A549 (cell line): ENCODE measurements around the gene ZNF319. TPM values are rescaled to one million over a fixed set of nuclear protein-coding genes. Genes with fewer than 3 reads are reported as not detected.

ENCODE experiments used
- ATAC-seq, 2 experiments: fragments of 200-7000 bp in 1 of 2; fragments of >200 bp in 1 of 2; cut with Nextera tagmentation in 1 of 2; cut with Tn5 transposase in 1 of 2; 3 replicates each; pipeline versions ENCODE4 v1.8.0 to v1.9.1; 2018 to 2020; ENCODE audit warnings: mild to moderate bottlenecking in 1 of 2, moderate library complexity in 1 of 2
- CTCF ChIA-PET: fragments of 300-600 bp; sonication (Branson Sonifier 250); formaldehyde crosslinking; extraction: SDS; loops from one replicate; lab custom pipeline; 2021; ENCODE audit warnings: antibody characterized with exemption, inconsistent platforms; lab: Yijun Ruan, JAX
- POLR2A ChIA-PET: fragments of 350-600 bp; formaldehyde crosslinking; extraction: SDS; loops from one replicate; lab custom pipeline; 2021; ENCODE audit warnings: antibody characterized with exemption, inconsistent platforms; lab: Yijun Ruan, JAX
- DNase-seq, 2 experiments: peaks; one replicate each; pipeline versions ENCODE4 v3.0.0 to v3.0.0-alpha.2; 2011 to 2016; ENCODE audit warnings: low read depth in 1 of 2, low spot score in 1 of 2
- FAIRE-seq: peaks from 2 replicates; lab custom pipeline; 2011; peaks lifted over from hg19 to GRCh38; lab: Jason Lieb, UNC
- H3K27ac ChIP-seq, 2 experiments: fragments of >200 bp; sonication (Bioruptor Twin); formaldehyde crosslinking; 3 replicates each; pipeline ENCODE4 v1.5.1; 2016 to 2017
- H3K4me1 ChIP-seq: fragments of >200 bp; sonication (Bioruptor Twin); formaldehyde crosslinking; 3 replicates; pipeline ENCODE4 v1.6.1; 2016
- H3K4me2 ChIP-seq: fragments of >200 bp; sonication (Bioruptor Twin); formaldehyde crosslinking; 3 replicates; pipeline ENCODE4 v1.6.1; 2016
- H3K4me3 ChIP-seq: fragments of >200 bp; sonication (Bioruptor Twin); formaldehyde crosslinking; 3 replicates; pipeline ENCODE4 v1.5.1; 2016
- H3K9me3 ChIP-seq: fragments of >200 bp; sonication (Bioruptor Twin); formaldehyde crosslinking; 3 replicates; pipeline ENCODE4 v1.6.1; 2016
- BHLHE40 ChIP-seq: IDR thresholded peaks from 2 replicates; pipeline ENCODE4 v1.6.1; 2012; ENCODE audit warnings: low read depth, low read length, inconsistent platforms
- CBX2 ChIP-seq: fragments of 200-600 bp; sonication (generic); IDR thresholded peaks from 2 replicates; pipeline ENCODE4 v1.6.1; 2016; ENCODE audit warnings: low read depth, mild to moderate bottlenecking, borderline replicate concordance
- CBX8 ChIP-seq: fragments of 200-600 bp; sonication (generic); IDR thresholded peaks from 2 replicates; pipeline ENCODE4 v1.6.1; 2016
- CEBPB ChIP-seq, 2 experiments: fragments of >200 bp in 1 of 2; sonication (Bioruptor Twin) in 1 of 2; formaldehyde crosslinking in 1 of 2; IDR thresholded peaks; 2 replicates each; pipeline ENCODE4 v1.6.1; 2012 to 2016
- CHD2 ChIP-seq: fragments of 150-350 bp; IDR thresholded peaks from 2 replicates; pipeline ENCODE4 v1.6.1; 2014; ENCODE audit warnings: low read length; ENCODE audit not compliant: partially characterized antibody
- EHF ChIP-seq: fragments of 250-450 bp; sonication (Bioruptor Pico); IDR thresholded peaks from 2 replicates; pipeline ENCODE4 v1.5.0; 2020; ENCODE audit warnings: mild to moderate bottlenecking
- EP300 ChIP-seq, 2 experiments: fragments of >200 bp; sonication (Bioruptor Twin); formaldehyde crosslinking; IDR thresholded peaks; 2 replicates in 1 of 2; 3 replicates in 1 of 2; pipeline ENCODE4 v1.6.1; 2016 to 2017
- FOXS1 ChIP-seq: fragments of 250-450 bp; sonication (Bioruptor Pico); IDR thresholded peaks from 2 replicates; pipeline ENCODE4 v1.5.0; 2020; ENCODE audit warnings: mild to moderate bottlenecking, moderate library complexity
- GATA3 ChIP-seq: IDR thresholded peaks from 2 replicates; pipeline ENCODE4 v1.6.1; 2012; ENCODE audit warnings: borderline replicate concordance
- HDAC2 ChIP-seq: fragments of 200-600 bp; sonication (generic); IDR thresholded peaks from 2 replicates; pipeline ENCODE4 v1.6.1; 2016
- HEYL ChIP-seq: fragments of 250-450 bp; sonication (Bioruptor Pico); IDR thresholded peaks from 2 replicates; pipeline ENCODE4 v1.8.0; 2021; ENCODE audit warnings: mild to moderate bottlenecking, moderate library complexity
- HMGXB4 ChIP-seq: fragments of 250-450 bp; sonication (Bioruptor Pico); IDR thresholded peaks from 2 replicates; pipeline ENCODE4 v1.5.0; 2021; ENCODE audit warnings: mild to moderate bottlenecking, moderate library complexity, borderline replicate concordance
- HOXB13 ChIP-seq: fragments of 250-450 bp; sonication (Bioruptor Pico); IDR thresholded peaks from 2 replicates; pipeline ENCODE4 v1.5.0; 2020; ENCODE audit warnings: low read depth, mild to moderate bottlenecking, moderate library complexity
- HOXB5 ChIP-seq: fragments of 250-450 bp; sonication (Bioruptor Pico); IDR thresholded peaks from 2 replicates; pipeline ENCODE4 v1.5.0; 2020; ENCODE audit warnings: mild to moderate bottlenecking, moderate library complexity
- JUNB ChIP-seq: fragments of >200 bp; sonication (Bioruptor Twin); formaldehyde crosslinking; IDR thresholded peaks from 2 replicates; pipeline ENCODE4 v1.6.1; 2016
- MYC ChIP-seq: IDR thresholded peaks from 2 replicates; pipeline ENCODE4 v1.6.1; 2012; ENCODE audit warnings: mild to moderate bottlenecking, inconsistent platforms, low read length, improper control_type of control experiment, borderline replicate concordance
- NFE2L2 ChIP-seq: fragments of 150-350 bp; conservative IDR thresholded peaks from 2 replicates; pipeline ENCODE4 v1.6.1; 2014; ENCODE audit warnings: low read length
- NPAS2 ChIP-seq: fragments of 250-450 bp; sonication (Bioruptor Pico); IDR thresholded peaks from 2 replicates; pipeline ENCODE4 v1.8.0; 2022; ENCODE audit warnings: mild to moderate bottlenecking, moderate library complexity, borderline replicate concordance
- NR3C1 ChIP-seq: fragments of >200 bp; sonication (Bioruptor Twin); formaldehyde crosslinking; IDR thresholded peaks from 3 replicates; pipeline ENCODE4 v1.6.1; 2017
- RAD21 ChIP-seq, 2 experiments: fragments of >200 bp in 1 of 2; sonication (Bioruptor Twin) in 1 of 2; formaldehyde crosslinking in 1 of 2; IDR thresholded peaks in 1 of 2; conservative IDR thresholded peaks in 1 of 2; 2 replicates in 1 of 2; 3 replicates in 1 of 2; pipeline ENCODE4 v1.6.1; 2012 to 2018; ENCODE audit warnings: inconsistent platforms in 1 of 2
- RCOR1 ChIP-seq: fragments of 150-350 bp; IDR thresholded peaks from 2 replicates; pipeline ENCODE4 v1.6.1; 2014; ENCODE audit warnings: antibody characterized with exemption, low read length, low read depth
- REST ChIP-seq: fragments of 200-600 bp; sonication (generic); IDR thresholded peaks from 2 replicates; pipeline ENCODE4 v1.6.1; 2016; ENCODE audit warnings: antibody characterized with exemption, mild to moderate bottlenecking, moderate library complexity
- ZC3H11A ChIP-seq: fragments of 450-650 bp; IDR thresholded peaks from 2 replicates; pipeline ENCODE4 v1.6.1; 2014; ENCODE audit warnings: antibody characterized with exemption, mild to moderate bottlenecking
- ZNF302 ChIP-seq: fragments of 250-450 bp; sonication (Bioruptor Pico); IDR thresholded peaks from 2 replicates; pipeline ENCODE4 v1.9.0; 2021; ENCODE audit warnings: inconsistent platforms, mild to moderate bottlenecking, moderate library complexity
- WGBS: methylation state at CpG from one replicate; pipeline ENCODE4 v1.1.6; 2017; ENCODE audit errors: missing lambda C conversion rate; 5-methylcytosine and 5-hydroxymethylcytosine counted together
- polyA plus RNA-seq, 4 experiments: library from polyadenylated mRNA; depleted of rRNA in 3 of 4; stranded (reverse); fragments of >200 nt; fragmentation: RNase III in 1 of 4; extraction: RNeasy Plus Mini Kit Qiagen cat#74134 plus additional on column Dnase treatment in 1 of 4; gene quantifications; 2 replicates in 3 of 4; 3 replicates in 1 of 4; pipeline ENCODE4 v1.2.3, GENCODE V29; 2011 to 2017
- TF ChIP-seq, protein P1 (sequence below): IDR thresholded peaks from 2 replicates; pipeline ENCODE4 v1.6.1; 2012
- TF ChIP-seq, protein P2 (sequence below): IDR thresholded peaks from 2 replicates; pipeline ENCODE4 v1.6.1; 2012; ENCODE audit warnings: low read depth, borderline replicate concordance

ZNF319 gene
- polyA plus RNA-seq, 2 of the 4 experiments (the other 2 are of a cell fraction): 10.8 to 11.3 TPM

DNA sequence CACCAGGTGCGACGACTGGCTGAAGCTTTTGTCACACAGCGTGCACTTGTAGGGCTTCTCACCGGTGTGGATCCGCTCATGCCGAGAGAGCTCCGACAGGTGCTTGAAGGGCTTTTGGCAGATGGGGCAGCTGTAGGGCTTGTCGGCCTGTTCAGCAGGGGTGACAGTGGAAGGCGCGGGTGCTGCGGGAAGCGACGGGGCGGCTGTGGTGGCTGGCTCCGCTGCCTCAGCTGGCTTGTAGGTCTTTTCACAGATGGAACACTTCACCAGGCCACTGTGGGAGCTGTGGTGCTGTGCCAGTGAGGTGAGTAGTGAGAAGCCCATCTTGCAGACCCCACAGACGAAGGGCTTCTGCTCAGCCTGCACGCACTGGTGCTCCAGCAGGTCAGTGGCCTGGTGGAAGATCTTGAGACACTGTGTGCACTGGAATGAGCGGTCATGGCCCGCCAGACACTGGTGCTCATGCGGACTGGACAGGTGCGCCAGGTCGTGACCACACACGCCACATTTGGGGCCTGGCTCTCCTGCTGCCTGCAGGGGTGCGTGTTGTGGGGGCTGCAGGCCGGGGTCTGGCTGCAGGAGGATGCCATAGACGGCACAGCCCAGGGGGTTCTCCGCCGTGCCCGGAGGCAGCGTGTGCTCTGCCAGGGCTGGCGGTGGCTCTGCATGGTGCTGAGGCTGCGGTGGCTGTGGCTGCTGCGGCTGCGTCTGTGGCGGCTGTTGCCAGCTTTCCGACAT is 2.8 kb downstream of the ZNF319 start:
- CTCF ChIA-PET: interaction anchor here (0.7 to 12.6 kb wide), 10 partner anchors 8 to 406 kb away, joined by 3 to 160 read pairs (median 4); no protein-coding TSS in a partner anchor
- Histone ChIP-seq H3K4me1 (peaks cover 52% of the 10 kb centered on the region), H3K4me3 (no peak overlapping the region), H3K9me3 (no peaks in the 10 kb centered on the region), H3K4me2 (no peak overlapping the region), H3K27ac (no peak overlapping the region)
- FAIRE-seq (no peak), ATAC-seq (no peak), DNase-seq (no peak)
- POLR2A ChIA-PET: no interaction called here
- TF ChIP-seq, protein P1, sequence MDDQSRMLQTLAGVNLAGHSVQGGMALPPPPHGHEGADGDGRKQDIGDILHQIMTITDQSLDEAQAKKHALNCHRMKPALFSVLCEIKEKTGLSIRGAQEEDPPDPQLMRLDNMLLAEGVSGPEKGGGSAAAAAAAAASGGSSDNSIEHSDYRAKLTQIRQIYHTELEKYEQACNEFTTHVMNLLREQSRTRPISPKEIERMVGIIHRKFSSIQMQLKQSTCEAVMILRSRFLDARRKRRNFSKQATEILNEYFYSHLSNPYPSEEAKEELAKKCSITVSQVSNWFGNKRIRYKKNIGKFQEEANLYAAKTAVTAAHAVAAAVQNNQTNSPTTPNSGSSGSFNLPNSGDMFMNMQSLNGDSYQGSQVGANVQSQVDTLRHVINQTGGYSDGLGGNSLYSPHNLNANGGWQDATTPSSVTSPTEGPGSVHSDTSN: no peak
- no peak for TF ChIP-seq RCOR1
- TF ChIP-seq NR3C1: no peak
- no peak for TF ChIP-seq NPAS2 (CRISPR knock-in tag)
- no peak for TF ChIP-seq REST
- 97% methylated on average over 30 of the region's 36 CpGs for WGBS

- Histone ChIP-seq H3K9me3 (no peaks in the 10 kb centered on the region), H3K4me1 (peaks cover 46% of the 10 kb centered on the region), H3K4me2 (no peak overlapping the region), H3K4me3 (no peak overlapping the region)
- ChIA-PET CTCF (interaction anchor here (0.7 to 12.6 kb wide), 6 partner anchors 91 to 406 kb away, joined by 3 to 160 read pairs (median 18); no protein-coding TSS in a partner anchor), POLR2A (no interaction called here)
- ATAC-seq (no peak), DNase-seq (no peak), FAIRE-seq (no peak)
- 94% methylated on average over 31 of the region's 35 CpGs for WGBS
- TF ChIP-seq BHLHE40 (no peak), CEBPB (IDR thresholded peaks at IDR 0.05) (no peak), JUNB (no peak)
- TF ChIP-seq, all 56 proteins: peak for 0
- no peak overlapping the region for H3K27ac ChIP-seq
Observed at GRCh38 chr16:57997176-57997527, 3.3 kb downstream of the ZNF319 start.

- FAIRE-seq: no peak
- Histone ChIP-seq H3K4me3 (no peak overlapping the region), H3K4me2 (no peak overlapping the region), H3K9me3 (no peaks in the 10 kb centered on the region), H3K27ac (no peak overlapping the region), H3K4me1 (peaks cover 42% of the 10 kb centered on the region)
- ChIA-PET POLR2A (no interaction called here), CTCF (interaction anchor here (0.7 to 12.6 kb wide), 8 partner anchors 8 to 405 kb away, joined by 3 to 160 read pairs (median 4); no protein-coding TSS in a partner anchor)
- no peak for ATAC-seq
- TF ChIP-seq NFE2L2 (no peak), HOXB13 (CRISPR knock-in tag) (no peak), HMGXB4 (CRISPR knock-in tag) (no peak), CBX8 (no peak), HEYL (CRISPR knock-in tag) (no peak), EHF (CRISPR knock-in tag) (no peak), MYC (no peak), GATA3 (no peak), HDAC2 (no peak), EP300 (IDR thresholded peaks at IDR 0.05) (no peak), HOXB5 (CRISPR knock-in tag) (no peak), ZC3H11A (no peak), CHD2 (no peak), RAD21 (conservative IDR thresholded peaks at IDR 0.05 in 1 of 2, IDR thresholded peaks at IDR 0.05 in 1 of 2) (no peak), CBX2 (no peak), NR3C1 (no peak), FOXS1 (CRISPR knock-in tag) (no peak), ZNF302 (CRISPR knock-in tag) (no peak)
- TF ChIP-seq, protein P2, sequence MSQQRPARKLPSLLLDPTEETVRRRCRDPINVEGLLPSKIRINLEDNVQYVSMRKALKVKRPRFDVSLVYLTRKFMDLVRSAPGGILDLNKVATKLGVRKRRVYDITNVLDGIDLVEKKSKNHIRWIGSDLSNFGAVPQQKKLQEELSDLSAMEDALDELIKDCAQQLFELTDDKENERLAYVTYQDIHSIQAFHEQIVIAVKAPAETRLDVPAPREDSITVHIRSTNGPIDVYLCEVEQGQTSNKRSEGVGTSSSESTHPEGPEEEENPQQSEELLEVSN: no peak
- no peak for DNase-seq
- WGBS: 96% methylated on average over 48 of the region's 62 CpGs
Observed at GRCh38 chr16:57996406-57997175, 3.9 kb downstream of the ZNF319 start.
